ENCODE results near the gene PRKN. TPM values are rescaled to one million over a fixed set of nuclear protein-coding genes. Genes with fewer than 3 reads are reported as not detected.

PRKN gene
- total RNA-seq, 1 donor from 2014 or later, result 1.2 TPM

- H3K4me3 ChIP-seq (ENCODE audit: low read depth, low read length), result no peak overlapping the region
- no peaks in the 10 kb centered on the region for H3K27me3 ChIP-seq (ENCODE audit: control insufficient read depth, insufficient read depth, low read length)
- no peak for TF ChIP-seq CTCF (IDR thresholded peaks at IDR 0.05; ENCODE audit: insufficient read depth, low read length, poor library complexity, severe bottlenecking)
- H3K36me3 ChIP-seq (ENCODE audit: control insufficient read depth, insufficient read depth, low read length), result no peaks in the 10 kb centered on the region
- DNase-seq (ENCODE audit: low read depth), result no peak
These were observed 930.9 kb downstream of the PRKN start for GRCh38 chr6:161796681-161797080.

GRCh38 chr6:161792851-161793493 lies 934.6 kb downstream of the PRKN start:
- Histone ChIP-seq H3K27me3 (ENCODE audit: control insufficient read depth, insufficient read depth, low read length) (no peaks in the 10 kb centered on the region), H3K36me3 (ENCODE audit: control insufficient read depth, insufficient read depth, low read length) (no peaks in the 10 kb centered on the region), H3K4me3 (ENCODE audit: low read depth, low read length) (no peak overlapping the region)
- TF ChIP-seq CTCF (IDR thresholded peaks at IDR 0.05; ENCODE audit: insufficient read depth, low read length, poor library complexity, severe bottlenecking), result no peak
- no peak for DNase-seq (ENCODE audit: low read depth)

- DNase-seq (ENCODE audit: low read depth), result no peak
- no peak overlapping the region for H3K4me3 ChIP-seq (ENCODE audit: low read depth, low read length)
- H3K27me3 ChIP-seq (ENCODE audit: control insufficient read depth, insufficient read depth, low read length), result no peaks in the 10 kb centered on the region
- H3K36me3 ChIP-seq (ENCODE audit: control insufficient read depth, insufficient read depth, low read length), result no peaks in the 10 kb centered on the region
- no peak for TF ChIP-seq CTCF (IDR thresholded peaks at IDR 0.05; ENCODE audit: insufficient read depth, low read length, poor library complexity, severe bottlenecking)
These were observed 939.0 kb downstream of the PRKN start for GRCh38 chr6:161788531-161788930.

GRCh38 chr6:161772176-161772575 lies 955.4 kb downstream of the PRKN start:
- DNase-seq (ENCODE audit: low read depth), result no peak
- no peak for TF ChIP-seq CTCF (IDR thresholded peaks at IDR 0.05; ENCODE audit: insufficient read depth, low read length, poor library complexity, severe bottlenecking)
- Histone ChIP-seq H3K27me3 (ENCODE audit: control insufficient read depth, insufficient read depth, low read length) (no peaks in the 10 kb centered on the region), H3K36me3 (ENCODE audit: control insufficient read depth, insufficient read depth, low read length) (no peaks in the 10 kb centered on the region), H3K4me3 (ENCODE audit: low read depth, low read length) (no peak overlapping the region)

GRCh38 chr6:161761966-161762365 lies 965.6 kb downstream of the PRKN start:
- Histone ChIP-seq H3K36me3 (ENCODE audit: control insufficient read depth, insufficient read depth, low read length) (no peaks in the 10 kb centered on the region), H3K27me3 (ENCODE audit: control insufficient read depth, insufficient read depth, low read length) (no peaks in the 10 kb centered on the region), H3K4me3 (ENCODE audit: low read depth, low read length) (no peak overlapping the region)
- DNase-seq (ENCODE audit: low read depth), result no peak
- TF ChIP-seq CTCF (IDR thresholded peaks at IDR 0.05; ENCODE audit: insufficient read depth, low read length, poor library complexity, severe bottlenecking), result no peak

- Histone ChIP-seq H3K4me3 (ENCODE audit: low read depth, low read length) (no peak overlapping the region), H3K36me3 (ENCODE audit: control insufficient read depth, insufficient read depth, low read length) (no peaks in the 10 kb centered on the region), H3K27me3 (ENCODE audit: control insufficient read depth, insufficient read depth, low read length) (no peaks in the 10 kb centered on the region)
- TF ChIP-seq CTCF (IDR thresholded peaks at IDR 0.05; ENCODE audit: insufficient read depth, low read length, poor library complexity, severe bottlenecking), result no peak
- DNase-seq (ENCODE audit: low read depth), result no peak
These were observed 972.5 kb downstream of the PRKN start for GRCh38 chr6:161755080-161755479.

Data from kidney epithelial cell (primary cell).